WTC11 (cell line): ENCODE results near the gene NCOA1. TPM values are rescaled to one million over a fixed set of nuclear protein-coding genes. Genes with fewer than 3 reads are reported as not detected.

Source experiments
- ESRRA ChIP-seq: sonication (generic); formaldehyde crosslinking; IDR thresholded peaks from 2 replicates; pipeline ENCODE4 v1.8.1; 2022; ENCODE audit warnings: mild to moderate bottlenecking, missing genetic modification reagents, borderline replicate concordance
- FOXK1 ChIP-seq: sonication (generic); formaldehyde crosslinking; IDR thresholded peaks from 2 replicates; pipeline ENCODE4 v1.8.0; 2022; ENCODE audit warnings: mild to moderate bottlenecking, moderate library complexity, missing genetic modification reagents
- FOXP1 ChIP-seq: sonication (generic); formaldehyde crosslinking; IDR thresholded peaks from 2 replicates; pipeline ENCODE4 v1.8.0; 2022; ENCODE audit warnings: missing genetic modification reagents, mild to moderate bottlenecking, moderate library complexity, borderline replicate concordance
- HMGA2 ChIP-seq: fragments of 250-450 bp; sonication (Bioruptor Pico); IDR thresholded peaks from 2 replicates; pipeline ENCODE4 v1.4.0; 2021; ENCODE audit warnings: mild to moderate bottlenecking, moderate library complexity
- MXD4 ChIP-seq: fragments of 250-450 bp; sonication (Bioruptor Pico); IDR thresholded peaks from 2 replicates; pipeline ENCODE4 v1.8.0; 2021; ENCODE audit warnings: mild to moderate bottlenecking, moderate library complexity, borderline replicate concordance
- MYBL2 ChIP-seq: sonication (generic); formaldehyde crosslinking; IDR thresholded peaks from 2 replicates; pipeline ENCODE4 v1.8.1; 2023; ENCODE audit warnings: mild to moderate bottlenecking, moderate library complexity, missing genetic modification reagents
- ZNF121 ChIP-seq: sonication (generic); formaldehyde crosslinking; IDR thresholded peaks from 2 replicates; pipeline ENCODE4 v1.8.0; 2023; ENCODE audit warnings: missing genetic modification reagents
- ZNF232 ChIP-seq: sonication (generic); formaldehyde crosslinking; IDR thresholded peaks from 2 replicates; pipeline ENCODE4 v1.8.0; 2022; ENCODE audit warnings: mild to moderate bottlenecking, missing genetic modification reagents
- total RNA-seq: library from RNA; stranded (reverse); gene quantifications from 3 replicates; pipeline ENCODE4 v1.2.3, GENCODE V29; 2021
- TF ChIP-seq, protein P1 (sequence below): sonication (generic); formaldehyde crosslinking; IDR thresholded peaks from 2 replicates; pipeline ENCODE4 v1.8.1; 2022; ENCODE audit warnings: mild to moderate bottlenecking, moderate library complexity, missing genetic modification reagents
- TF ChIP-seq, protein P2 (sequence below): fragments of 250-450 bp; sonication (Bioruptor Pico); IDR thresholded peaks from 2 replicates; pipeline ENCODE4 v1.9.0; 2021; ENCODE audit warnings: mild to moderate bottlenecking, borderline replicate concordance
- TF ChIP-seq, protein P3 (sequence below): fragments of 250-450 bp; sonication (Bioruptor Pico); IDR thresholded peaks from 2 replicates; pipeline ENCODE4 v2.1.2; 2022; ENCODE audit warnings: mild to moderate bottlenecking, moderate library complexity
- TF ChIP-seq, protein P4 (sequence below): sonication (generic); formaldehyde crosslinking; IDR thresholded peaks from 2 replicates; pipeline ENCODE4 v1.8.1; 2023; ENCODE audit warnings: mild to moderate bottlenecking, missing genetic modification reagents, moderate library complexity
- TF ChIP-seq, protein P5 (sequence below): sonication (generic); formaldehyde crosslinking; IDR thresholded peaks from 2 replicates; pipeline ENCODE4 v1.8.1; 2022; ENCODE audit warnings: low read depth, missing genetic modification reagents, borderline replicate concordance
- TF ChIP-seq, protein P6 (sequence below): sonication (generic); formaldehyde crosslinking; IDR thresholded peaks from 2 replicates; pipeline ENCODE4 v1.8.0; 2022; ENCODE audit warnings: mild to moderate bottlenecking, missing genetic modification reagents
- TF ChIP-seq, protein P7 (sequence below): sonication (generic); formaldehyde crosslinking; IDR thresholded peaks from 2 replicates; pipeline ENCODE4 v1.8.1; 2023; ENCODE audit warnings: mild to moderate bottlenecking, missing genetic modification reagents
- TF ChIP-seq, protein P8 (sequence below): fragments of 250-450 bp; sonication (Bioruptor Pico); IDR thresholded peaks from 2 replicates; pipeline ENCODE4 v1.9.0; 2021; ENCODE audit warnings: mild to moderate bottlenecking
- TF ChIP-seq, protein P9 (sequence below): sonication (generic); formaldehyde crosslinking; conservative IDR thresholded peaks from 2 replicates; pipeline ENCODE4 v1.8.1; 2022; ENCODE audit warnings: mild to moderate bottlenecking, missing genetic modification reagents

NCOA1 gene
- total RNA-seq, 1 experiment from 2014 or later = 16.9 TPM

DNA sequence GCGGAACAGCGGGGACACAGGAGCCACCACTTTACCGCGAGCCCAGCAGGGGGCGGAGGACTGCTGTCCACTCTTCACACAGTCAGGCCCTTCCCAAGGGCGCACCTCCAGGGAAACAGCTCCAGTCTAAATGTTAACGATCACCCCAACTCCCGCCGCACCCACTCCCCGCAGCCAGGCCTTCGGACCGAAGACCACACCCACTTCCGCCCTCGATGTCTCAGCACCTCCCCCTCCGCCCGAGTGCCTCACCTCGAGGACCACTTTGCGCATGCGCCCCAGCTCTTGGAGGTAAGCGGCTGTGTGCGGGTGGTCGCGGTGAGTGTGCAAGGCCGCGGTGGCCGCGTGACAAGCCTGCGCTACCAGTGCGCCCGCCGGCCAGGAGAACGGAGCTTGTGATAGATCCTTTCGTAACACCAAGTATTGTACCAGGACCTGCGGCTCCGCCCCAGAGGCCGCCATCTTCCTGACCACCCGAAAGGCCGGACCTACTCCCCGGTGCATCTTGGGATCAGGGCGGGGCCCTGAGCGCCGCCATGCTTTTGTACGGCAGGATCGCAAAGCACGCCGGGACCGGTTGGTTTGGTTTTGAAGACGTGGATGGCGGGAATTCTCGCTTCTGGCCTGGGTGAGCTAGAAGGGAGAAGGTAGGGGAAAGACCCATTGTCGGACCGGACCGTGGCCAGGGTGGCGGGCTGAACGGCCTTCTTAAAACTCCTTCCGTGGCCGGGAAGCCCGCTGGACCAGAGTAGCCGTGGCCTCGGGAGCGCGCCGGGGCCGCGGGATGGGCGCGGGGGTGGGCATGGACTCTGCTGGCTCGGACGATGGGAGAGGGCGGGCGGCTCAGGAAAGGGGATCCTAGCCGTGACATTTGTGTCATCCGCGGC lies 302.1 kb downstream of the NCOA1 start, which contains the start of the genes CENPO and PTRHD1 (continued):
- TF ChIP-seq MXD4 (CRISPR knock-in tag) (no peak), ESRRA (CRISPR knock-in tag) (0 out of 2 replicates have a peak, but pooled peaks have one; percentile 44), ZNF232 (CRISPR knock-in tag) (peak; percentile 62; the same call in 1 of the 2 replicates), FOXK1 (CRISPR knock-in tag) (peak; percentile 77; the same call in 1 of the 2 replicates), FOXP1 (peak; percentile 91), ZNF121 (CRISPR knock-in tag) (no peak), MYBL2 (CRISPR knock-in tag) (peak; percentile 89), HMGA2 (CRISPR knock-in tag) (no peak)
- TF ChIP-seq, protein P1, sequence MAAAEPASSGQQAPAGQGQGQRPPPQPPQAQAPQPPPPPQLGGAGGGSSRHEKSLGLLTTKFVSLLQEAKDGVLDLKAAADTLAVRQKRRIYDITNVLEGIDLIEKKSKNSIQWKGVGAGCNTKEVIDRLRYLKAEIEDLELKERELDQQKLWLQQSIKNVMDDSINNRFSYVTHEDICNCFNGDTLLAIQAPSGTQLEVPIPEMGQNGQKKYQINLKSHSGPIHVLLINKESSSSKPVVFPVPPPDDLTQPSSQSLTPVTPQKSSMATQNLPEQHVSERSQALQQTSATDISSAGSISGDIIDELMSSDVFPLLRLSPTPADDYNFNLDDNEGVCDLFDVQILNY (CRISPR knock-in tag) = peak; percentile 97
- TF ChIP-seq, protein P2, sequence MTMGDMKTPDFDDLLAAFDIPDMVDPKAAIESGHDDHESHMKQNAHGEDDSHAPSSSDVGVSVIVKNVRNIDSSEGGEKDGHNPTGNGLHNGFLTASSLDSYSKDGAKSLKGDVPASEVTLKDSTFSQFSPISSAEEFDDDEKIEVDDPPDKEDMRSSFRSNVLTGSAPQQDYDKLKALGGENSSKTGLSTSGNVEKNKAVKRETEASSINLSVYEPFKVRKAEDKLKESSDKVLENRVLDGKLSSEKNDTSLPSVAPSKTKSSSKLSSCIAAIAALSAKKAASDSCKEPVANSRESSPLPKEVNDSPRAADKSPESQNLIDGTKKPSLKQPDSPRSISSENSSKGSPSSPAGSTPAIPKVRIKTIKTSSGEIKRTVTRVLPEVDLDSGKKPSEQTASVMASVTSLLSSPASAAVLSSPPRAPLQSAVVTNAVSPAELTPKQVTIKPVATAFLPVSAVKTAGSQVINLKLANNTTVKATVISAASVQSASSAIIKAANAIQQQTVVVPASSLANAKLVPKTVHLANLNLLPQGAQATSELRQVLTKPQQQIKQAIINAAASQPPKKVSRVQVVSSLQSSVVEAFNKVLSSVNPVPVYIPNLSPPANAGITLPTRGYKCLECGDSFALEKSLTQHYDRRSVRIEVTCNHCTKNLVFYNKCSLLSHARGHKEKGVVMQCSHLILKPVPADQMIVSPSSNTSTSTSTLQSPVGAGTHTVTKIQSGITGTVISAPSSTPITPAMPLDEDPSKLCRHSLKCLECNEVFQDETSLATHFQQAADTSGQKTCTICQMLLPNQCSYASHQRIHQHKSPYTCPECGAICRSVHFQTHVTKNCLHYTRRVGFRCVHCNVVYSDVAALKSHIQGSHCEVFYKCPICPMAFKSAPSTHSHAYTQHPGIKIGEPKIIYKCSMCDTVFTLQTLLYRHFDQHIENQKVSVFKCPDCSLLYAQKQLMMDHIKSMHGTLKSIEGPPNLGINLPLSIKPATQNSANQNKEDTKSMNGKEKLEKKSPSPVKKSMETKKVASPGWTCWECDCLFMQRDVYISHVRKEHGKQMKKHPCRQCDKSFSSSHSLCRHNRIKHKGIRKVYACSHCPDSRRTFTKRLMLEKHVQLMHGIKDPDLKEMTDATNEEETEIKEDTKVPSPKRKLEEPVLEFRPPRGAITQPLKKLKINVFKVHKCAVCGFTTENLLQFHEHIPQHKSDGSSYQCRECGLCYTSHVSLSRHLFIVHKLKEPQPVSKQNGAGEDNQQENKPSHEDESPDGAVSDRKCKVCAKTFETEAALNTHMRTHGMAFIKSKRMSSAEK (CRISPR knock-in tag) = 0 out of 2 replicates have a peak, but pooled peaks have one; percentile 27
- TF ChIP-seq, protein P3, sequence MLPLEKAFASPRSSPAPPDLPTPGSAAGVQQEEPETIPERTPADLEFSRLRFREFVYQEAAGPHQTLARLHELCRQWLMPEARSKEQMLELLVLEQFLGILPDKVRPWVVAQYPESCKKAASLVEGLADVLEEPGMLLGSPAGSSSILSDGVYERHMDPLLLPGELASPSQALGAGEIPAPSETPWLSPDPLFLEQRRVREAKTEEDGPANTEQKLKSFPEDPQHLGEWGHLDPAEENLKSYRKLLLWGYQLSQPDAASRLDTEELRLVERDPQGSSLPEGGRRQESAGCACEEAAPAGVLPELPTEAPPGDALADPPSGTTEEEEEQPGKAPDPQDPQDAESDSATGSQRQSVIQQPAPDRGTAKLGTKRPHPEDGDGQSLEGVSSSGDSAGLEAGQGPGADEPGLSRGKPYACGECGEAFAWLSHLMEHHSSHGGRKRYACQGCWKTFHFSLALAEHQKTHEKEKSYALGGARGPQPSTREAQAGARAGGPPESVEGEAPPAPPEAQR (CRISPR knock-in tag) = no peak
- TF ChIP-seq, protein P4, sequence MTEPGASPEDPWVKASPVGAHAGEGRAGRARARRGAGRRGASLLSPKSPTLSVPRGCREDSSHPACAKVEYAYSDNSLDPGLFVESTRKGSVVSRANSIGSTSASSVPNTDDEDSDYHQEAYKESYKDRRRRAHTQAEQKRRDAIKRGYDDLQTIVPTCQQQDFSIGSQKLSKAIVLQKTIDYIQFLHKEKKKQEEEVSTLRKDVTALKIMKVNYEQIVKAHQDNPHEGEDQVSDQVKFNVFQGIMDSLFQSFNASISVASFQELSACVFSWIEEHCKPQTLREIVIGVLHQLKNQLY (CRISPR knock-in tag) = no peak
- TF ChIP-seq, protein P5, sequence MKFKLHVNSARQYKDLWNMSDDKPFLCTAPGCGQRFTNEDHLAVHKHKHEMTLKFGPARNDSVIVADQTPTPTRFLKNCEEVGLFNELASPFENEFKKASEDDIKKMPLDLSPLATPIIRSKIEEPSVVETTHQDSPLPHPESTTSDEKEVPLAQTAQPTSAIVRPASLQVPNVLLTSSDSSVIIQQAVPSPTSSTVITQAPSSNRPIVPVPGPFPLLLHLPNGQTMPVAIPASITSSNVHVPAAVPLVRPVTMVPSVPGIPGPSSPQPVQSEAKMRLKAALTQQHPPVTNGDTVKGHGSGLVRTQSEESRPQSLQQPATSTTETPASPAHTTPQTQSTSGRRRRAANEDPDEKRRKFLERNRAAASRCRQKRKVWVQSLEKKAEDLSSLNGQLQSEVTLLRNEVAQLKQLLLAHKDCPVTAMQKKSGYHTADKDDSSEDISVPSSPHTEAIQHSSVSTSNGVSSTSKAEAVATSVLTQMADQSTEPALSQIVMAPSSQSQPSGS (CRISPR knock-in tag) = no peak
- TF ChIP-seq, protein P6, sequence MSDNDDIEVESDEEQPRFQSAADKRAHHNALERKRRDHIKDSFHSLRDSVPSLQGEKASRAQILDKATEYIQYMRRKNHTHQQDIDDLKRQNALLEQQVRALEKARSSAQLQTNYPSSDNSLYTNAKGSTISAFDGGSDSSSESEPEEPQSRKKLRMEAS (CRISPR knock-in tag) = peak; percentile 79; the same call in 1 of the 2 replicates
- TF ChIP-seq, protein P7, sequence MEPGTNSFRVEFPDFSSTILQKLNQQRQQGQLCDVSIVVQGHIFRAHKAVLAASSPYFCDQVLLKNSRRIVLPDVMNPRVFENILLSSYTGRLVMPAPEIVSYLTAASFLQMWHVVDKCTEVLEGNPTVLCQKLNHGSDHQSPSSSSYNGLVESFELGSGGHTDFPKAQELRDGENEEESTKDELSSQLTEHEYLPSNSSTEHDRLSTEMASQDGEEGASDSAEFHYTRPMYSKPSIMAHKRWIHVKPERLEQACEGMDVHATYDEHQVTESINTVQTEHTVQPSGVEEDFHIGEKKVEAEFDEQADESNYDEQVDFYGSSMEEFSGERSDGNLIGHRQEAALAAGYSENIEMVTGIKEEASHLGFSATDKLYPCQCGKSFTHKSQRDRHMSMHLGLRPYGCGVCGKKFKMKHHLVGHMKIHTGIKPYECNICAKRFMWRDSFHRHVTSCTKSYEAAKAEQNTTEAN = peak; percentile 90
- TF ChIP-seq, protein P8, sequence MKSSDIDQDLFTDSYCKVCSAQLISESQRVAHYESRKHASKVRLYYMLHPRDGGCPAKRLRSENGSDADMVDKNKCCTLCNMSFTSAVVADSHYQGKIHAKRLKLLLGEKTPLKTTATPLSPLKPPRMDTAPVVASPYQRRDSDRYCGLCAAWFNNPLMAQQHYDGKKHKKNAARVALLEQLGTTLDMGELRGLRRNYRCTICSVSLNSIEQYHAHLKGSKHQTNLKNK = no peak
- TF ChIP-seq, protein P9, sequence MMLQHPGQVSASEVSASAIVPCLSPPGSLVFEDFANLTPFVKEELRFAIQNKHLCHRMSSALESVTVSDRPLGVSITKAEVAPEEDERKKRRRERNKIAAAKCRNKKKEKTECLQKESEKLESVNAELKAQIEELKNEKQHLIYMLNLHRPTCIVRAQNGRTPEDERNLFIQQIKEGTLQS (CRISPR knock-in tag) = no peak
